Adrenal gland (tissue), 12 donors: ENCODE measurements around the gene TSHZ2. TPM values are rescaled to one million over a fixed set of nuclear protein-coding genes. Genes with fewer than 3 reads are reported as not detected.

Experiments
- DNase-seq, 7 donors: peaks; one replicate each; pipeline ENCODE4 v3.0.0-alpha.2; 2019 to 2020
- H3K27ac ChIP-seq, 5 donors: fragments of 200-600 bp; sonication (generic) in 4 of 5; 1 replicate in 3 of 5; 2 replicates in 2 of 5; pipeline versions ENCODE4 v1.5.1 to v1.8.0; 2016 to 2020; ENCODE audit warnings: mild to moderate bottlenecking in 1 of 5
- H3K27me3 ChIP-seq: fragments of 200-600 bp; 2 replicates; pipeline ENCODE4 v1.8.0; 2021
- H3K36me3 ChIP-seq, 2 donors: fragments of 200-600 bp; replicated peaks in 1 of 2; 1 replicate in 1 of 2; 2 replicates in 1 of 2; pipeline versions ENCODE4 v1.5.1 to v1.8.0; 2018 to 2022
- H3K4me1 ChIP-seq, 2 donors: fragments of 200-600 bp; replicated peaks in 1 of 2; 1 replicate in 1 of 2; 2 replicates in 1 of 2; pipeline versions ENCODE4 v1.5.1 to v1.8.0; 2018 to 2021
- H3K4me3 ChIP-seq, 4 donors: fragments of 200-600 bp; sonication (generic) in 3 of 4; one replicate each; pipeline ENCODE4 v1.5.1; 2016 to 2018
- H3K9me3 ChIP-seq, 3 donors: fragments of 200-600 bp; sonication (generic) in 1 of 3; replicated peaks in 1 of 3; 1 replicate in 2 of 3; 2 replicates in 1 of 3; pipeline versions ENCODE4 v1.5.1 to v1.8.0; 2016 to 2021
- POLR2A ChIP-seq, 2 donors: fragments of 450-650 bp; IDR thresholded peaks; one replicate each; pipeline ENCODE4 v1.6.1; 2017; ENCODE audit warnings: antibody characterized with exemption in 2 of 2, mild to moderate bottlenecking in 2 of 2, moderate library complexity in 1 of 2
- WGBS, 4 donors: extraction: QIAGEN DNeasy Blood & Tissue Kit in 2 of 4; methylation state at CpG; one replicate each; pipeline versions ENCODE4 v1.1.5 to v1.1.7; 2013 to 2017; 5-methylcytosine and 5-hydroxymethylcytosine counted together
- intact Hi-C, 2 donors: fragments of 100-400 bp; cut with DNase I; formaldehyde crosslinking; loops; one replicate each; pipeline versions ENCODE4 v1.14.1 to v1.15.0; 2022 to 2023
- polyA plus RNA-seq, 3 donors: library from polyadenylated mRNA; stranded (reverse); fragments of 200-250 nt in 2 of 3; fragments of 350-450 nt in 1 of 3; fragmentation: Illumina TruSeq in 1 of 3; extraction: RNeasy Lipid Tissue Mini Kit (QIAGEN cat#74804) in 1 of 3; gene quantifications; one replicate each; pipeline ENCODE4 v1.2.3, GENCODE V29; 2013 to 2014
- total RNA-seq, 9 donors: library from RNA; depleted of rRNA in 4 of 9; stranded (reverse); fragments of >200 nt in 4 of 9; fragments of 120-200 nt in 1 of 9; fragmentation: NEBNext Ultra II Directional in 1 of 9; extraction: Animal tissue kit (Norgen Biotek cat#: 25700) in 1 of 9; gene quantifications; one replicate each; pipeline versions ENCODE4 v1.1.0 to v1.2.4, GENCODE V29; 2013 to 2023
- TF ChIP-seq, protein P1 (sequence below), 6 experiments: fragments of 450-650 bp in 4 of 6; fragments of 200-600 bp in 2 of 6; sonication (generic) in 1 of 6; IDR thresholded peaks; 1 replicate in 5 of 6; 2 replicates in 1 of 6; pipeline versions ENCODE4 v1.5.1 to v1.8.0; 2016 to 2021; ENCODE audit warnings: antibody characterized with exemption in 6 of 6, mild to moderate bottlenecking in 2 of 6, moderate library complexity in 1 of 6
- donor health status: healthy with polysubstance abuse.
- donor health status: Bipolar disorder and iron deficiency.
- donor health status: DM: yes; HTN: yes; CAD: no.
- donor health status: DM: no; HTN: no; CAD: no.
- donor health status: DM: no; HTN: no; CAD: no.
- donor health status: DM: yes; HTN: yes; CAD: no.

Gene TSHZ2
- total and polyA plus RNA-seq, 12 donors: 20.5 to 87.1 (median 52.4) TPM

DNA sequence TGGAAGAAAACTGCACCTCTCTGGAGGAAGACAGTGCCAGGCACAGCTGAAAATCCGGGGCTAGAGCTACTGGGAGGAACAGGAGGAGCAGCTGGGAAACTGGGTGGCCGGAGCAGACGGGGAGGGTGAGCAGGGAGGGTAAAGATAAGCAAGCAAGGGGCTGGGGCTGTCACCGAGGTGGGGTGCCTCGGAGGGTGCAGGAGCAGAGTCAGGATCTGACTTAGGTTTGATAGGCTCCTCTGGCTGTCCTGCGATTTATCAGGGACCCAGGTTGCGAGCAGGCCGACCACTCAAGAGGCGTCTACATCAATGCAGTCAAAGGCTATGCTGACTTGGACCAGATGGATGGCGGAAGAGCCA lies 12.3 kb downstream of the TSHZ2 start:
- no peak overlapping the region for H3K4me3 ChIP-seq
- intact Hi-C loops: no loop called here
- TF ChIP-seq, protein P1, sequence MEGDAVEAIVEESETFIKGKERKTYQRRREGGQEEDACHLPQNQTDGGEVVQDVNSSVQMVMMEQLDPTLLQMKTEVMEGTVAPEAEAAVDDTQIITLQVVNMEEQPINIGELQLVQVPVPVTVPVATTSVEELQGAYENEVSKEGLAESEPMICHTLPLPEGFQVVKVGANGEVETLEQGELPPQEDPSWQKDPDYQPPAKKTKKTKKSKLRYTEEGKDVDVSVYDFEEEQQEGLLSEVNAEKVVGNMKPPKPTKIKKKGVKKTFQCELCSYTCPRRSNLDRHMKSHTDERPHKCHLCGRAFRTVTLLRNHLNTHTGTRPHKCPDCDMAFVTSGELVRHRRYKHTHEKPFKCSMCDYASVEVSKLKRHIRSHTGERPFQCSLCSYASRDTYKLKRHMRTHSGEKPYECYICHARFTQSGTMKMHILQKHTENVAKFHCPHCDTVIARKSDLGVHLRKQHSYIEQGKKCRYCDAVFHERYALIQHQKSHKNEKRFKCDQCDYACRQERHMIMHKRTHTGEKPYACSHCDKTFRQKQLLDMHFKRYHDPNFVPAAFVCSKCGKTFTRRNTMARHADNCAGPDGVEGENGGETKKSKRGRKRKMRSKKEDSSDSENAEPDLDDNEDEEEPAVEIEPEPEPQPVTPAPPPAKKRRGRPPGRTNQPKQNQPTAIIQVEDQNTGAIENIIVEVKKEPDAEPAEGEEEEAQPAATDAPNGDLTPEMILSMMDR (IDR thresholded peaks at IDR 0.05): no peak
- TF ChIP-seq POLR2A (IDR thresholded peaks at IDR 0.05): no peak
- no peaks in the 10 kb centered on the region for H3K9me3 ChIP-seq
- WGBS, 4 donors: 92 to 95% (median 93%) methylated on average over 10 of the region's 10 CpGs
- no peak overlapping the region for H3K27ac ChIP-seq
- no peaks in the 10 kb centered on the region for H3K27me3 ChIP-seq
- H3K4me1 ChIP-seq: peaks cover 0 to 3% of the 10 kb centered on the region in 2 donors
- no peak for DNase-seq
- no peaks in the 10 kb centered on the region for H3K36me3 ChIP-seq

DNA sequence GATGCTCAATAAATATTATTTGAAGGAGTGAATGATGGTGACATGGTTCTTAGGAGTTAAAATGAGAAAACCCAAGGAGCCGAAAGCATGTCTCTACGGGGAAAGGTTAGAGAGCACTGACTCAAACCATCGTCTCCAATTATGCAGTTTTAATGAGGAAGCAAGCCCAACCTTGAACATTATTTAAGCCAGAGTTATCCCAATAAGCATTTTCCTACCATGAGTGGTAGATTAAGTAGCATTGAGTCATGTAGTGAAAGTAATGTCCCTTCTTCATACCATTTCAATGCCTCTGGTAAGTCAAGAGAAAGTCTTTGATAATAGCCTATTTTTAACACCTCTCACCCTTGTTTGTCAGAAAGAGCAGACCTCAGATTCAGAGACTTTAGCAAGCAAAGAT lies 13.5 kb downstream of the TSHZ2 start:
- no peak overlapping the region for H3K27ac ChIP-seq
- intact Hi-C loops: no loop called here
- DNase-seq: no peak
- H3K27me3 ChIP-seq: no peaks in the 10 kb centered on the region
- H3K9me3 ChIP-seq: no peaks in the 10 kb centered on the region
- peaks cover 0 to 3% of the 10 kb centered on the region in 2 donors for H3K4me1 ChIP-seq
- no peak overlapping the region for H3K4me3 ChIP-seq
- no peak for TF ChIP-seq POLR2A (IDR thresholded peaks at IDR 0.05)
- TF ChIP-seq, protein P1 (IDR thresholded peaks at IDR 0.05): no peak
- 76 to 84% (median 82%) methylated on average over 3 of the region's 3 CpGs for WGBS, 4 donors
- H3K36me3 ChIP-seq: no peaks in the 10 kb centered on the region

DNA sequence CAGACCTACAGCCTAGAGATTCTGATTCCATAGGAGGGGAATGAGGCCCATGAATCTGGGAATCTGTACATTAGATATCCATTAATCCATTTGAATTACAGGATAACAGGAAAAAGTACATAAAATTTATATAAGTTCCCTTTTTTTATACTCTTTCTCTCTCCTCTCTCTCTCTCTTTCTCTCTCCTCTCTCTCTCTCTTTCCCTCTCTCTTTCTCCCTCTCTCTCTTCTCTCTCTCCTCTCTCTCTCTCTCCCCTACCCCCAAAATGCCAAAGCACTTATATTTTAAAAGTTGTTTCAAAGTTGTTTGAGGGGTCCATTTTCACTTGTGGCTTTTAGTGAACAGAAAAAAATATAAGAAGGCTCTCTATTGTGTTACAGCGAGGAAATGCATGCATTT lies 15.1 kb downstream of the TSHZ2 start:
- WGBS, 4 donors: 90 to 95% (median 95%) methylated on average over 1 of the region's 1 CpG
- H3K27ac ChIP-seq: no peak overlapping the region
- H3K27me3 ChIP-seq: no peaks in the 10 kb centered on the region
- H3K36me3 ChIP-seq: no peaks in the 10 kb centered on the region
- intact Hi-C loops: no loop called here
- no peak for DNase-seq
- TF ChIP-seq POLR2A (IDR thresholded peaks at IDR 0.05): no peak
- H3K4me3 ChIP-seq: no peak overlapping the region
- no peaks in the 10 kb centered on the region for H3K9me3 ChIP-seq
- peaks cover 5 to 7% of the 10 kb centered on the region in 2 donors for H3K4me1 ChIP-seq

DNA sequence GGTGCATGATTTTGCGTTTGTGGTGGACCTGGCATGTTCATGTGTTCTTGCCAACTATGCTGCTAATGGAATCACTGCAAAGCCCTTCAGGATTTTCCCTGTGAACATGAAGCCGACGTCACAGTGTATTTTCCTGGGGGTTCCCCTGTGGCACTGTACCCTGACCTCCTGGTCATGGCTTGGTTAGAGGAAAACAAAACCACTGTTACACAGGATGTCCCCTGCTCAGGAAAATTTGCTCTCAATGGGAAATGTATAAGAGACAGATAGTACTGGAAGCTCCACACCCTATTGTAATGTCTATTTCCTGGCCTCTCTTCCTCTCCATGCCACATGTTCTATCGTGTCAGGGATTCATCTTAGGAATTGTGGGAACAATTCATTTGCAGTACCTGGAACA lies 19.7 kb downstream of the TSHZ2 start:
- Histone ChIP-seq H3K36me3 (no peaks in the 10 kb centered on the region), H3K27ac (peak overlapping the region in 2 of 5 donors; percentile 38 to 54), H3K27me3 (no peaks in the 10 kb centered on the region), H3K9me3 (no peaks in the 10 kb centered on the region), H3K4me3 (no peak overlapping the region), H3K4me1 (peaks cover 14 to 25% of the 10 kb centered on the region in 2 donors)
- TF ChIP-seq POLR2A (IDR thresholded peaks at IDR 0.05): no peak
- TF ChIP-seq, protein P1 (IDR thresholded peaks at IDR 0.05): no peak
- DNase-seq: peak in 1 of 7 donors; percentile 60
- intact Hi-C loops: loop anchor here in 1 of 2 donors (2.0 kb wide), 1 partner anchor 15 kb away; no protein-coding TSS in a partner anchor
- WGBS, 4 donors: 49 to 70% (median 65%) methylated on average over 4 of the region's 4 CpGs

DNA sequence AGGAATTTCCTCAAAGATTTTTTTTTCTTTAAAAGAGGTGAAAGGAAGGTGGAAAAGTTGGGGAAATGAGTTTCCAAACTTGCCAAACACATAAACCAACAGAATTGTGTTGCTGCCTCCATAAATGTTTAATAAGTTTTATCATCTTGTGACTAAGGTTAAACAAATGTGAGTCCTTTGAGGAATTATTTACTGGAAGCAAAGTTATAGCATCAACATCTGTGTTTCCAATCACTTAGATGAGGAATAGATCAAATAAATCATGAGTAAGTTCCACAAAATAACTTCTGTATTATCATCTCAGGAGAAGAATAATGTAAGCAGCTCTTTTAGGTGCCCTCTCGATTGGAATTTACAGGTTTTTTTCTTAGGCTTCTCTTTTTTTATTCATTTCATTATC lies 20.5 kb downstream of the TSHZ2 start:
- H3K9me3 ChIP-seq: no peaks in the 10 kb centered on the region
- WGBS, 4 donors: 38 to 53% (median 41%) methylated on average over 1 of the region's 1 CpG
- intact Hi-C loops: no loop called here

More for the DNA sequence above, 20.5 kb downstream of the TSHZ2 start:
- Histone ChIP-seq H3K27ac (peak overlapping the region in 2 of 5 donors; percentile 38 to 54), H3K36me3 (no peaks in the 10 kb centered on the region), H3K27me3 (no peaks in the 10 kb centered on the region), H3K4me1 (peaks cover 14 to 25% of the 10 kb centered on the region in 2 donors), H3K4me3 (no peak overlapping the region)
- TF ChIP-seq POLR2A (IDR thresholded peaks at IDR 0.05): no peak
- TF ChIP-seq, protein P1 (IDR thresholded peaks at IDR 0.05): no peak
- no peak for DNase-seq
